ENCODE results near the gene PCF11. TPM values are rescaled to one million over a fixed set of nuclear protein-coding genes. Genes with fewer than 3 reads are reported as not detected.

The PCF11 gene
- total and polyA plus RNA-seq, 2 of the 4 experiments (the other 2 are of a cell fraction) = 19.2 to 26.7 TPM

GRCh38 chr11:83156996-83157593, at the start of gene PCF11 (continued):
- no peak; the same call in 1 of the 2 replicates for TF ChIP-seq MXI1 (IDR thresholded peaks at IDR 0.05; ENCODE audit: borderline replicate concordance, low read depth, low read length)
- peak; percentile 85 for TF ChIP-seq USF2 (IDR thresholded peaks at IDR 0.05; ENCODE audit: low read depth, low read length)

GRCh38 chr11:83112886-83113285, 44.0 kb upstream of the PCF11 start:
- H3K9me1 ChIP-seq (ENCODE audit: insufficient read depth, low read length) = no peaks in the 10 kb centered on the region
- ChIA-PET CTCF (no interaction called here), POLR2A (ENCODE audit: unreplicated experiment) (no interaction called here)
- no peak overlapping the region for H4K8ac ChIP-seq (ENCODE audit: low read depth in 2 of 2, low read length in 2 of 2)
- H3K27me3 ChIP-seq (ENCODE audit: control insufficient read depth, insufficient read depth, low read length) = peaks cover 2% of the 10 kb centered on the region; the same call in 1 of the 2 replicates
- H3K79me1 ChIP-seq (ENCODE audit: low read depth in 1 of 2, low read length in 2 of 2) = no peaks in the 10 kb centered on the region
- no peak for ATAC-seq (ENCODE audit: low read depth)
- no peak overlapping the region for H3K56ac ChIP-seq (ENCODE audit: extremely low read depth, insufficient read depth, low read length)
- no peak overlapping the region for H2BK120ac ChIP-seq (ENCODE audit: low read depth, low read length)
- H3K4ac ChIP-seq (ENCODE audit: low read depth, low read length) = no peak overlapping the region
- BruUV-seq (replicated peaks) = no TSS peak
- H3K9me3 ChIP-seq (ENCODE audit: control insufficient read depth, insufficient read depth, low read length) = no peaks in the 10 kb centered on the region
- H2AFZ ChIP-seq (replicated peaks; ENCODE audit: low read length, poor library complexity) = no peak overlapping the region
- no peak overlapping the region for H3K9ac ChIP-seq (ENCODE audit: low read depth, low read length)
- no peak overlapping the region for H3K27ac ChIP-seq (ENCODE audit: insufficient read depth, low read length)
- H4K91ac ChIP-seq (ENCODE audit: insufficient read depth, low read depth, low read length) = no peak overlapping the region
- no peak overlapping the region for H2AK9ac ChIP-seq (replicated peaks; ENCODE audit: low read depth, low read length, poor library complexity)
- WGBS, 2 experiments (ENCODE audit: extremely low coverage in 2 of 2, insufficient read length in 1 of 2) = 61% methylated on average over 2 of the region's 2 CpGs; no CpG with 5 or more reads in 1 of the 2 experiments
- H3K4me1 ChIP-seq (ENCODE audit: control insufficient read depth, insufficient read depth, low read length) = peaks cover 4% of the 10 kb centered on the region
- H4K5ac ChIP-seq (ENCODE audit: low read depth, low read length) = no peak overlapping the region
- no peak overlapping the region for H3K4me3 ChIP-seq (ENCODE audit: insufficient read depth, low read depth, low read length)
- no peak overlapping the region for H2AK5ac ChIP-seq (ENCODE audit: low read depth, low read length)
- no peak overlapping the region for H3K23ac ChIP-seq (ENCODE audit: low read depth, low read length)
- no peak overlapping the region for H2BK5ac ChIP-seq (ENCODE audit: low read depth, low read length, poor library complexity, severe bottlenecking)
- no peak overlapping the region for H3K18ac ChIP-seq (ENCODE audit: low read depth, low read length)
- dilution Hi-C loops (cut with HindIII; ENCODE audit: low sequenced_read_pairs, unreplicated experiment) = no loop called here
- no peaks in the 10 kb centered on the region for H4K20me1 ChIP-seq (ENCODE audit: insufficient read depth, low read length)
- H3K14ac ChIP-seq (replicated peaks; ENCODE audit: low read depth, low read length) = no peak overlapping the region
- no peak overlapping the region for H2BK15ac ChIP-seq (ENCODE audit: low read depth, low read length)
- in situ Hi-C loops (cut with MboI; ENCODE audit: low sequenced_read_pairs) = no loop called here
- intact Hi-C loops (cut with micrococcal nuclease) = no loop called here
- H2BK20ac ChIP-seq (ENCODE audit: low read depth, low read length) = no peak overlapping the region
- H3K36me3 ChIP-seq (ENCODE audit: control insufficient read depth, insufficient read depth, low read length) = no peaks in the 10 kb centered on the region
- DNase-seq = no peak
- H3K4me2 ChIP-seq (ENCODE audit: low read depth, low read length) = no peak overlapping the region
- TF ChIP-seq FOS (IDR thresholded peaks at IDR 0.05; ENCODE audit: low read depth, low read length) (no peak), RCOR1 (IDR thresholded peaks at IDR 0.05; ENCODE audit: insufficient replicate concordance, low read length) (no peak), MAFK (IDR thresholded peaks at IDR 0.05; ENCODE audit: low read depth, low read length) (no peak), RAD21 (IDR thresholded peaks at IDR 0.05; ENCODE audit: low read length) (no peak), CHD1 (IDR thresholded peaks at IDR 0.05; ENCODE audit: low read depth, low read length) (no peak), SMC3 (IDR thresholded peaks at IDR 0.05; ENCODE audit: low read depth, low read length) (no peak), RFX5 (IDR thresholded peaks at IDR 0.05; ENCODE audit: low read depth, low read length) (no peak), NFE2L2 (IDR thresholded peaks at IDR 0.05; ENCODE audit: low read depth, low read length) (no peak), BHLHE40 (IDR thresholded peaks at IDR 0.05; ENCODE audit: low read depth, low read length) (no peak), MAZ (IDR thresholded peaks at IDR 0.05; ENCODE audit: borderline replicate concordance, low read depth, low read length) (no peak), CEBPB (IDR thresholded peaks at IDR 0.05; ENCODE audit: low read depth, low read length) (no peak)
- TF ChIP-seq, protein P1, sequence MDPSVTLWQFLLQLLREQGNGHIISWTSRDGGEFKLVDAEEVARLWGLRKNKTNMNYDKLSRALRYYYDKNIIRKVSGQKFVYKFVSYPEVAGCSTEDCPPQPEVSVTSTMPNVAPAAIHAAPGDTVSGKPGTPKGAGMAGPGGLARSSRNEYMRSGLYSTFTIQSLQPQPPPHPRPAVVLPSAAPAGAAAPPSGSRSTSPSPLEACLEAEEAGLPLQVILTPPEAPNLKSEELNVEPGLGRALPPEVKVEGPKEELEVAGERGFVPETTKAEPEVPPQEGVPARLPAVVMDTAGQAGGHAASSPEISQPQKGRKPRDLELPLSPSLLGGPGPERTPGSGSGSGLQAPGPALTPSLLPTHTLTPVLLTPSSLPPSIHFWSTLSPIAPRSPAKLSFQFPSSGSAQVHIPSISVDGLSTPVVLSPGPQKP (IDR thresholded peaks at IDR 0.05; ENCODE audit: borderline replicate concordance, low read depth, low read length) = no peak

Data from IMR-90 (cell line).